ENCODE data around the gene PPP1R26. TPM values are rescaled to one million over a fixed set of nuclear protein-coding genes. Genes with fewer than 3 reads are reported as not detected.
"Not testable (repeated sequence)": the region's sequence is repeated elsewhere in the genome, so short reads cannot be mapped to it uniquely, and the experiment has no call there.

Gene PPP1R26
- 13.9 TPM for total RNA-seq

- DNase-seq (ENCODE audit: low spot score) (no peak), ATAC-seq (no peak)
- intact Hi-C loops (cut with DNase I), result no loop called here
Measured at GRCh38 chr9:135479469-135480052, at the start of gene PPP1R26. TSS of gene PPP1R26 (plus strand) at chr9:135479782. CDS start at chr9:135484511, 4,729 bp downstream.

- intact Hi-C loops (cut with DNase I), result no loop called here
- DNase-seq (ENCODE audit: low spot score), result no peak
- no peak for ATAC-seq
Measured at GRCh38 chr9:135437259-135437658, 42.3 kb upstream of the PPP1R26 start.

- intact Hi-C loops (cut with DNase I); DNase-seq (ENCODE audit: low spot score): not testable (repeated sequence)
Measured at GRCh38 chr9:135437696-135438095, 41.9 kb upstream of the PPP1R26 start.

GRCh38 chr9:135438581-135439232, 40.9 kb upstream of the PPP1R26 start:
- ATAC-seq; intact Hi-C loops (cut with DNase I); DNase-seq (ENCODE audit: low spot score): not testable (repeated sequence)

More at GRCh38 chr9:135437696-135438095, 41.9 kb upstream of the PPP1R26 start:
- not testable (repeated sequence) for ATAC-seq

GRCh38 chr9:135439514-135439913, 40.1 kb upstream of the PPP1R26 start:
- intact Hi-C loops (cut with DNase I); ATAC-seq; DNase-seq (ENCODE audit: low spot score): not testable (repeated sequence)

GRCh38 chr9:135439916-135440315, 39.7 kb upstream of the PPP1R26 start:
- no peak for DNase-seq (ENCODE audit: low spot score)
- intact Hi-C loops (cut with DNase I), result no loop called here

GRCh38 chr9:135440620-135441019, 39.0 kb upstream of the PPP1R26 start:
- no peak for DNase-seq (ENCODE audit: low spot score)
- intact Hi-C loops (cut with DNase I), result no loop called here
- no peak for ATAC-seq

More at GRCh38 chr9:135439916-135440315, 39.7 kb upstream of the PPP1R26 start:
- ATAC-seq, result no peak

- intact Hi-C loops (cut with DNase I); DNase-seq (ENCODE audit: low spot score); ATAC-seq: not testable (repeated sequence)
Measured at GRCh38 chr9:135441105-135442071, 38.2 kb upstream of the PPP1R26 start.

- ATAC-seq (no peak), DNase-seq (ENCODE audit: low spot score) (no peak)
- intact Hi-C loops (cut with DNase I), result no loop called here
Measured at GRCh38 chr9:135442075-135442474, 37.5 kb upstream of the PPP1R26 start.

- DNase-seq (ENCODE audit: low spot score) (no peak), ATAC-seq (no peak)
- intact Hi-C loops (cut with DNase I), result no loop called here
Measured at GRCh38 chr9:135443797-135444425, 35.7 kb upstream of the PPP1R26 start.

GRCh38 chr9:135447126-135447525, 32.5 kb upstream of the PPP1R26 start:
- ATAC-seq (no peak), DNase-seq (ENCODE audit: low spot score) (no peak)
- intact Hi-C loops (cut with DNase I), result no loop called here

GRCh38 chr9:135448663-135449100, 30.9 kb upstream of the PPP1R26 start:
- DNase-seq (ENCODE audit: low spot score) (no peak), ATAC-seq (no peak)
- intact Hi-C loops (cut with DNase I), result no loop called here

GRCh38 chr9:135449532-135449931, 30.1 kb upstream of the PPP1R26 start:
- DNase-seq (ENCODE audit: low spot score); ATAC-seq; intact Hi-C loops (cut with DNase I): not testable (repeated sequence)

GRCh38 chr9:135450956-135451355, 28.6 kb upstream of the PPP1R26 start:
- intact Hi-C loops (cut with DNase I), result no loop called here
- no peak for ATAC-seq

GRCh38 chr9:135451909-135452308, 27.7 kb upstream of the PPP1R26 start:
- DNase-seq (ENCODE audit: low spot score); ATAC-seq; intact Hi-C loops (cut with DNase I): not testable (repeated sequence)

More at GRCh38 chr9:135450956-135451355, 28.6 kb upstream of the PPP1R26 start:
- DNase-seq (ENCODE audit: low spot score), result no peak

GRCh38 chr9:135454737-135455136, 24.8 kb upstream of the PPP1R26 start:
- ATAC-seq (no peak), DNase-seq (ENCODE audit: low spot score) (no peak)
- intact Hi-C loops (cut with DNase I), result no loop called here

GRCh38 chr9:135455401-135456030, 24.1 kb upstream of the PPP1R26 start:
- ATAC-seq, result no peak
- intact Hi-C loops (cut with DNase I), result no loop called here
- no peak for DNase-seq (ENCODE audit: low spot score)

- ATAC-seq, result no peak
- intact Hi-C loops (cut with DNase I), result no loop called here
- no peak for DNase-seq (ENCODE audit: low spot score)
Measured at GRCh38 chr9:135456436-135457104, 23.0 kb upstream of the PPP1R26 start.

Data from sciatic nerve (tissue), 2 donors.